Esophagus muscularis mucosa (tissue), 3 donors: Measurements from ENCODE around the gene HES2.

ENCODE experiments used
- CTCF ChIP-seq, 3 experiments: fragments of 200-600 bp in 2 of 3; fragments of 450-650 bp in 1 of 3; sonication (generic) in 2 of 3; IDR thresholded peaks; one replicate each; pipeline ENCODE4 v1.5.1; 2017 to 2019; ENCODE audit warnings: antibody characterized with exemption in 3 of 3, mild to moderate bottlenecking in 2 of 3, moderate library complexity in 1 of 3
- POLR2A ChIP-seq: fragments of 450-650 bp; IDR thresholded peaks from one replicate; pipeline ENCODE4 v1.6.1; 2017; ENCODE audit warnings: antibody characterized with exemption, moderate library complexity, mild to moderate bottlenecking, low read depth
- POLR2AphosphoS5 ChIP-seq, 2 donors: sonication (generic); formaldehyde crosslinking; IDR thresholded peaks; one replicate each; pipeline ENCODE4 v1.6.1; 2017; ENCODE audit warnings: antibody characterized with exemption in 2 of 2

- TF ChIP-seq CTCF (IDR thresholded peaks at IDR 0.05) (peak; percentile 75 to 96 (median 84)), POLR2AphosphoS5 (IDR thresholded peaks at IDR 0.05) (no peak), POLR2A (no peak)
These were observed 18.4 kb upstream of the HES2 start for GRCh38 chr1:6438047-6438525.
